GM19043 (cell line): ENCODE data around the gene KRT222.

Source experiments
- ATAC-seq: cut with Tn5 transposase; IDR thresholded peaks from one replicate; pipeline ENCODE4 v1.9.1; 2021; ENCODE audit warnings: low read depth; ENCODE audit not compliant: unreplicated experiment

Gene KRT222

DNA sequence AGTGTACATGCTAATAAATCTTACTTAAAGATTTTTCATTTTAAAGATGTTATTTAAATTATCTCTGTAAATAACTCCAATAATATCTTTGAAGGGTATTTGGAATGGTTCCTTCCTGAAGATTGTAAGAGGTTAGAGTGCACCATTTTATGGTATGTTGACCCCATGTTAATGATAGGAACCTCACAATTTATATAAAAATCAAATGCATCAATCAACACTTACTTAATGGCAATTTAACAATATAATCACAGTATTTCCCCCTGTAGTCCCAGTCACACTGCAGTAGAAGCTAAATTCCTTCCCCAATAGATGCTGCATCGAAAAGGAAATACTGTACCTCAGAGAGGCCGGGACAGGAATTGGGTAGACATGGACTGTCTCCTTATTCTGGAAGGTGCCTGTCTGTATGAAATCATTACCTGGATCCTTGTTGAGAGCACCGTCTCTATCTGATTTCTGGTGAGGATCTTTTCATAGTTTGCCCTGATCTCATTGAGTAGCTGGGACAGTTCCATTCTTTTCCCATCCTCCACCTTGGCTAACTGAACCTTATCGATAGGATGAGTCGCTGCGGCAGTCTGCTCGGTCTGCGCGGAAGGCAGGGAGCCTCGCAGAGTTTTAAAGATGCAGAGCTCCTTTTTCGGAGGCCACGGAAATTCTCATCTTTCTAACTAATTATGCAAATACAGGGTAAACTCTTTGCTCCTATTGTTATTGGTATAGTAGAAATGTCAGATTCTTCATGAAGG, at the start of gene KRT222:
Gene KRT222, minus strand, starts transcription at position 596 of the 752 bp plus-strand sequence. Its CDS starts 78 bp downstream, at position 518.
- no peak for ATAC-seq

DNA sequence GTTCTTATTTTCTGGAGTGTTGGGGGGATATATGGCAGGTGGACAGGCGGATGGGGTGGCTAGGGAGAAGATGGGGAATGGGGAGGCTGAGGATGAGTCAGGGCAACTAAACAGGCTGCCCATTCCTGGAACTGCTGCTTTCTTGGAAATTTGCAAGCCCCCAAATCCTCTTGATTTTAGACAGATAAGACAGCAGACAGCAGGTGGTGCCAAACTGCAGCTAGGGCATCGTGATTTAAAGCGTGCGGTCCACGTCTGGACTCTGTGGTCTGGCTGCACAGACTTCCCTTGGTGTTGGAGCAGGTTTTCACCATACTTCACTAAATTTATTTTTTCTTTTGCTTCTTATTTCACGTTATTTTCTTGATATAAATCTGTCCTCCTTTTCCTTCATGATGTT, 49.5 kb upstream of the KRT222 start:
- ATAC-seq, result no peak

DNA sequence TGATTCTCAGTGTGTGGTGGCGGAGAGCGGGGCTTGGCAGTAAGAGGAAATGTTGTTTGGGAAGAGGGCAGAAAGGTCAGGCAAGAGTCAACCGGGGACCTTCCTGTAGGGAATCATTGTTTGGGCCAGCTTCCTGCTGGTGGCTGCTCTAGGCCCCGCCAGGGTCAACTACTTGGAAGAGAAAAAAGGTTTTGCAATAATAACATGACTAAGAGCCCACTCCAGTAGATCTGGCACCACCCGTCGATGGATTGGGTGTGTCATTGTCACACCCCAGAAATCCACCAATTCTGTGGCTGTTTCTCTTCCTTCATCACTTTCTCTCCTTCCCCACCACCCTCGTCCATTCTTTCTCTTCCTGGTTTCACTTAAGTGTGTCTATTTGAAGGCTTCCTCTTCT, 42.8 kb upstream of the KRT222 start:
- no peak for ATAC-seq

DNA sequence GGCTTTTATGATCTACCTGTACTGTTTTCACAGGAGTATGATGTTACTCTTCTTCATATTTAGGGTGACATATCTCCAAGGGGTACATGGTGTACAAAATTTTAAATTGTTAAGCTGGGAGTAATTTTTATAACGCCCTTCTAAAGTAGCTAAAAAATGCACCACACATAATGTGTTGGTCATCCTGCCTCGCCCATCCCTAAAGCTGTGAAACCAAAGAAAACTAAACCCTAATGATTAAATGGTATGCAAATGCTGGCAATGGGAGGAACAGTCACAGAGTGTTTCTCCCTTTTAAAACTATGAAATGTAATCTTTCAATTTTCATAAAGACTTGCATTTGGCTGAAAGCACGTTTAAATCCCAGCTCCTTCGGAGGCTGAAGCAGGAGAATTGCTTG, 40.6 kb upstream of the KRT222 start:
- no peak for ATAC-seq

DNA sequence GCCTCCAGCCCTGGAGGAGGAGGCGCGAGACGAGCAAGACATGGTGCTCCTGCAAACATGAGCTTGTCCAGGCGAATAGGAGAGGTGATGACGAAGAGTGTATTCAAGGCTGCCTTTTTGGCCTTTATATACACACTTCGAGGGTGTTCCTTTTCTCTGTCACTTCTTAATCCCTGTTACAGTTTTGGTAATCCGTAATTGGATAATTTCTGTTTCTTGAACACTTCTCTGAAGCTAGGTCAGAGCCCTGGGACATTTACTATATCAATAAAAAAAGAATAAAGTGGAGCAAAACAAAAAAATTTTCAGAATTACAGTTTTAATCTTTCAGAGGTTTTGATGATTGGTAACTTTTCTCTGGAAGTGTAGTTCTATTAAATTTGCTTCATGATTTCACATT, 38.7 kb upstream of the KRT222 start, which contains the start of gene KRT24:
Gene KRT24, minus strand, starts transcription at position 101 of the 400 bp plus-strand sequence. Its CDS starts 59 bp downstream, at position 42.
- no peak for ATAC-seq

DNA sequence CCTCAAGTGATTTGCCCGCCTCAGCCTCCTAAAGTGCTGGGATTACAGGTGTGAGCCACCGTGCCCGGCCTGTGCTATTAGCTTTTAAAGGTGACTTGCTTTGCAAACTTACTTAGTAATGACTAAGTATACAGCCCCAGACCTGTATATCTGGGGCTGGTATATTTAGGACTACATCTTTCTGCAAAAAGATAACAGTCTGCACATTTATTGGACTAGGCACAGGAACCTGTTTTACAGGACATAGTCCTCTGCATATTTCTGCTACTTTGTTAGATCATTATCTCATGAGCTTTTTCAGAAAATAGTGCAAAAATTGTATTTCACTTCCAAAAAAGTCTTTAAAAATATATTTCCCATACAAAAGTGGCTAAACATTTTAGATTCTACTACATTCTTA, 37.3 kb upstream of the KRT222 start:
- no peak for ATAC-seq

DNA sequence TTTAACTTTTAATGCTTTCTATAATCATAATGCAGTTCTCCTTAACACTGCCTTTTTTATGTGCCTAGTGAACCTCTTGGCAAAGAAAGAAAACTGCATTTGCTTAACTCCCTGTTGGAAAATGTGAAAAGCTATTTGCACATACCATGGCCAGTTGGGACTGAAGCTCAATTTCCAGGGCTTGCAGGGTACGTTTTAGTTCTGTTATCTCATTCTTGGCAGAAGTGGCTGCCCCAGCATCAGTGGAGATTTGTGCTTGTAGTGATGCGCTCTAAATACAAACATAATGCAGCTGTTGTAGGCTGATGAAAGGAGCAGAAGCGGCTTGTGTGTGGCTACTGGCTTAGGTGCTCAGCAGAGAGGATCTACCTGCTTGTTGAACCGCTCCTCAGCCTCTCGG, 34.9 kb upstream of the KRT222 start:
- ATAC-seq, result no peak

DNA sequence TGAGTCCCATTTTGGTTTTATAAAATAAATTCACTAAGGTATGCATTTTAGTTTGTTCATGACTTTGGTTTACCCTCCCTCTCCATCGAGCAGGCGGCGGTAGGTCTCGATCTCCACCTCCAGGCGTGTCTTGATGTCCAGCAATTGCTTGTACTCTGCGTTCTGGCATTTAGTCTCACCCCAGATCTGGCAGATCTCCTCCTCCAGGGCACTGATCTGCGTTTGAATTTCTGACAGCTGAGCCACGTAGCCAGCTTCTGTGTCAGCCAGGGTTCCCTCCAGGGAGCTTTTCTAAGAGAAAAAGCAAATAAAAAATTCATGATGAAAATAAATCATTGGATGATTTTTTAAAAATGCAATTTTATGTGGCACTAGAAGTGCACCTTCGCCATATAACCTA, 34.4 kb upstream of the KRT222 start:
- no peak for ATAC-seq

DNA sequence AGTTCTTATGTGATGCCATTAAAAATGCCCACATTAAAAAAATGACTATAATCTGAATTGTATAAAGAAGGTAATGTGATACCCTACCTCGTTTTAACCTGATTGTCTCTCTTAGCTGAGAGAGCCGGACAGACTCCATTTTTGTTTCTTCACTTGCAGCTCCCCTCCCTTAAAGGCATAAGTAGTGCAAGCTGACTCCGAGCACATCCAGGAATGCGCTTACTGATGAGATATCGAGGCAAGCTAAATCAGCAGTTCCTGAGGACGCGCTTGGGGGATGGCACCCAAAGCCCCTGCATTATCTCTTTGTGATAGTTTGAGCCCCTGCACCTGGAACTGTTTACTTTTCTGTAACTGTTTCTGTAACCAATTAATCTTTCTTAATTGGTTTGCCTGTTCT, 32.3 kb upstream of the KRT222 start:
- ATAC-seq, result no peak

DNA sequence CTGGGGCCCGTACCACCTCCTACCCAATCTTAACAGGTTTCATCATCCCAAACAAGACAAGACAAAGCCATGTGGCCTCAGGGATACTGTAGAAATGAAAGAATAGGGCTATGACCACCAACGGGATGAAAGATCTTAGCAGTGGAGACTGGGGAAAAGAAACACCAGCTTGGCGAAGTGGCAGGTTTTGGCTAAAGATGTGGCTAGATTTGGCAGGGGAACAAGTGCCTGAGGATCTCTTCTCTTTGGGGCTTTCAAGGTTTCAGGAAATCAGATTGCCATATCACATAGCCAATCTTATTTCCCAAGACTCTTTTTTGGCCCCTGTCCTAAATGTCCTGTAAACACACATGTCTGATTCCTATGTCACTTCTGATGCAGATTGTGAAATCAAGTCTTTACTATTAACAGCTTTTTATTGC, 31.7 kb upstream of the KRT222 start:
- no peak for ATAC-seq

DNA sequence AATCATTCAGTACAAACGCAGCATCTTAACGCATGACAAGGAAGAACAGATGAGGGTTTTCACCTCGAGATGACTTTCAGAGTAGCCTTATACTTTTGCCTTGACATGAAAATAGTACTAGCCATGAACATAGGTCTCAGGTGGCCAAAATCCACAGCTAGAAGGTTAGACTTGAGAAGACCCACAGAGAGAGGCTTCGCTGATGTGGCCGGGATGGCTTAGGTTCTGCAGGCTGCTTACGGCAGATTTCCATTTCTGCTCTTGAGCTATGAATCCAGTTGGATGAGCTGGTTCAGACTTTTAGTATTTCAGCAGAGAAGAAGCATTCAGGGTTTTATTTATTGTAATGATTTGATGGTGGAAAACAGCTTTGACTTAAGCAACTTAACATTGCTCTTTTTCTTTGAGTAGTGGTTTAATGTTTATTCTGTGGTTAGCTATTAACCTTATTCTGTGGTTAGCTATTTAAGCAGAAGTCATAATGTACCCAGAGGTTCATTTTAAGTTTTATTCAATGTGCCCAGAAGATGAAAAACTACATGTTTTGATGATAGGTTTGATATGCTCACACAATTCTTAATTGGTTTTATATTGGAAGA, 31.0 kb upstream of the KRT222 start:
- no peak for ATAC-seq

DNA sequence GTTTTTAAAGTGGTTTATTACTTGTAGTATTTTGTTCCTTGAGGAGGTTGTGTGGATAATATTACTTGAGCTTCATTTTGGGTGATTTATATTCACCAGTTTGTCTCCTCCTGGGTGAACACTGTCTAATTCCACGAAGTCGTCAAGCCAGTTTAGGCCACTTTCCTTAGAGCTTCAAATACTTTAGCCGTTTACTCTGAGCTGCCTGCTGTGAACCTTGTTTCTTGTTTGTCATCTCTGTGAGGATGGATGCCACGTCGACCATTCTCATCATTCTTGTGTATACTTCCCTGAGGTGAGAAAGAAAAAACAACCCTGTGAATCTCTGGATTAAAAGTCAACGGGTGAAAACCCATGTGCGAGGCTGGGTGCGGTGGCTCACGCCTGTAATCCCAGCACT, 29.6 kb upstream of the KRT222 start:
- ATAC-seq, result no peak

DNA sequence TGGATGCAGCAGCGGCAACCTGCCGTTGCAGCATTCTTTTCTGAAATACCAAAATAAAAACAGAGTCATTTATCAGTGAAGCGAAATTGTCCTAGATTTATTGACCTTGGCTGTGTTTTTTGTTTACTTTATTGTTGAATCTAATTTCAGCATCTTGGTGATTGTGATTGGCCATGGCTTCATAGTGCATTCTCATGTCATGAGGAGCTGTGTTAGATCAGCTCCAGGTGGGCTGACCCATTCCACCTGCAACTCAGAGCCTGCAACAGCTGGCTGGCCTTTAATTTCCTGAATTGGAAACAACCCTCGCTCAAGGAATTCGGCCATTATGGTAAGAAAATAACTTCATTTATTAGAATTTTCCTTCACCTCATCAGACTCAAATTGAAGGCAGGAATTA, 22.1 kb upstream of the KRT222 start:
- ATAC-seq, result no peak

DNA sequence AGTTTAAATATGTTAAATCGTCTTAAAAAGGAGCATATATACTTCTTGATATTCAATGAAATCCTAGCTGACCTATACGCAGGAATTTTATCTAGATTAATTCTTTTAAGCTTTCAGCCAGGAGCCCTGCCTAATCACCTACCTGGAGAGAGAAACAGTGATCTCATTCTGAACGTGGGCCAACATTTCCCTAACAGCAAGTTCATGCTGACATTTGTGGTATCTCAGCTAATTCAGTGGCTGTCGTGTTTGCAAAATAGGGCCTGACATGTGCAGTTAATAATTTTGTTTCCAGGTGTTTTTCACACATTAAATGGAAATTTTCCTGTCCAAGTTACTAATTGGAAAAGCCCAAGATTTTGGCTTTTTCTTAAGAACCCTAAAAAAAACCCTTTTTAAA, 21.2 kb upstream of the KRT222 start:
- ATAC-seq, result no peak

DNA sequence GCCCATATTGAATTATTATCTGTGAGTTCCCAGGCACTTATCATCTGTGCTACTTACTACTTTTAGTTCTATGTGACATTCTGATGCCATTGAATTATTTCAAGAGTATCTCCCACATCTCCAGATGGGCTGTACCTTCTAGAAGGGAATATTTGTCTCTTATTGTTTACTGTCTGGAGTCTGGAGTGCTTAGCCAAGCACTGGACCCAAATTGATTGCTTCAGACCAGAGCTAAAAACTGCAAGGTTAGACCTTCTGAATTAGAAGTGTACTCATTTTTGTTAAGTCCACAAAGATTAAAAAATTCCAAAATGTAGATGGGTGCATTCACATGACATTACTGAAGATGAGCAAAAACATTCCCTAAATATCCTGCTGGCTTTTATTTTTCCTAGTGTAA, 16.0 kb upstream of the KRT222 start:
- no peak for ATAC-seq

DNA sequence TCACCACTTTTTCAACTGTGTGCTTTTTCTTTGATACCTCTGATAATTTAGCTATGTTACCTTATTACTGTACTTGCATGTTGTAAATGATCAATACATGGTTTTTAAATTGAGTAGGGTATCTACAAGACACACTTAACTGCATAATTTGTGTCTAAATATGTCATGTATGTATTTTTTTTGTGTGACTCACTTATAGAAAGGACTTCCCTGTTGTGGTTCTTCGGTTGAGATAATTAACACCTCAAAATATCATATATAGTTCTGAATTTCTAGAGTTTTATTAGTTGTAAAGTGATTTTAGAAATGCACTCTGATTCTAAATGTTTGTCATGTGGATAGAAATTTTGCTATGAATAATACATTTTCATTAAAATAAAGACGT, 14.5 kb upstream of the KRT222 start:
- no peak for ATAC-seq

DNA sequence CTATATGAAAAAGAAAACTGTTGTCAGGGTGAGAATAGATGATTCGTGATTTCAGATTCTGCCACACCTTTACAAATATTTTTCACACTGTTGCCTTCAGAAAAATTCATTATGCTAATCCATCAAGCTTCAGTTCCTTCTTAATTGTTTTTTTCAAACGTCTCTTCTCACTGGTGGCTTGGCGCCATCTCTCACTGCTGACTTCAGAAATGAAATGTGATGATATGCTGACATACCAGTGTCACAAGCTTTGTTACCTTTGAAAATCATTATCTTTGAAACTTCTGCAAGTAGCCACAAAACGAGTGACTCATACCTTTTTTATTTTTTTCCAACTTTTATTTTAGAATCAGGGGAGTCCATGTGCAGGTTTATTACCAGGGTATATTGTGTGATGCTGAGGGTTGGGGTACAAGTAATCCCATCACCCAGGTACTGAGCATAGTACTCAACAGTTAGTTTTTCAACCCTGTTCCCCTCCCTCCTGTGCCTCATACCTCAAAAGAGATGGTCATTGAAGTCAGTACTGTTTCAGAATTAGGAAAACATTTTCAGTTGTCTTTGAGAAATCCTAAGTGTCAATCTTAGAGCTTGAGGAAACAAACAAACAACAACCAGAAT, 14.0 kb upstream of the KRT222 start:
- no peak for ATAC-seq

DNA sequence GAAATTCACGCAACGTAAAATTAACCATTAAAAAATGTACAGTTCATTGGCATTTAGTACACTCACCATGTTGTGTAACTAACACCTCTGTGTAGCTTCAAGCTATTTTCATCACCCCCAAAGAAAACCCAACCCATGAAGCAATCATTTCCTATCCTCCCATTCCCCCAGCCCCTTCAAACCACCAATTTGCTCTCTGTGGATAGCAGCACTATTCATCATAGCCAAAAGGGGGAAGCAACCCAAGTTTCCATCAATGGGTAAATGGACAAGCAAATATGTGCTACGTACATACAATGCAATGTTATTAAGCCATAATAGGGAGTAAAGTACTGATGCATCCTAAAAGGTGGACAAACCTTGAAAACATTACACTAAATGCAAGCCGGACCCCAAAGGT, 10.9 kb upstream of the KRT222 start:
- ATAC-seq, result no peak

DNA sequence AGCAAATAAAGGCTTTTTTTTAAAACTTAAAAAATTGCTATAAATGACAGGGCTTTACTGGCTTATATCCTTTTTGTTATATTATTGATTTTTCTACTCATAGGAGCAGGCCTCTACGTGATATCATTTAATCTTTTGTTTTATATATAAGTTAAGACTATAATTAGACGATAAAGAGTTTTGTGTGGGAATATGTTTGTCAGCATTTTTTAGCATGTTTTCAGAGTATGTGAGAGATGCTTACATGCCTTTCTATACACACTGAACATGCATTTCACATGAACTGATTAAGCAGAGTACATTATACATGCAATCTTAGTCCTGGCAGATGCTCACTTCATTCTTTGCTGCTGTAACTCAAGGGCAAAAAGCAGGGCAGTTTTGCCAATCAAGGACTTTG, 7.7 kb upstream of the KRT222 start:
- ATAC-seq, result no peak

DNA sequence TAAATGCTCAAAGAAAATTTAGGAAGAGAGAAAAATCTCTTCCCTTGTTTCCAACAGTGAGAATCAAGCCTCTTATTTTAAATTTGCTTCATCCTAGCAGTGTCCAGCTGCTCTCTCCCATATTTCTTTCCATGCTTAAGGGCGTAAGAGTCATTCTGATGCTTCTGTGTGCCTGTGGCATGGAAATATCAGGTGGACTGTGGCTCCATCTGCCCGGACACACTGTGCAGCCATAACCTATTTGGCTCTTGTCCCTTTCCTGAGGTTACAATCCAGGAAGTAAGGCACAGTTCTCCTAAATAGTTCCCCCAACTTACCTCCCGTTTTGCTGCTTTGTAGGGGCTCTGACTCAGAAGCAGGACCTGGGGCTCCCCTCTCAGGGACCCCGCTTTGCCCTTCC, 6.3 kb upstream of the KRT222 start:
- ATAC-seq, result no peak

DNA sequence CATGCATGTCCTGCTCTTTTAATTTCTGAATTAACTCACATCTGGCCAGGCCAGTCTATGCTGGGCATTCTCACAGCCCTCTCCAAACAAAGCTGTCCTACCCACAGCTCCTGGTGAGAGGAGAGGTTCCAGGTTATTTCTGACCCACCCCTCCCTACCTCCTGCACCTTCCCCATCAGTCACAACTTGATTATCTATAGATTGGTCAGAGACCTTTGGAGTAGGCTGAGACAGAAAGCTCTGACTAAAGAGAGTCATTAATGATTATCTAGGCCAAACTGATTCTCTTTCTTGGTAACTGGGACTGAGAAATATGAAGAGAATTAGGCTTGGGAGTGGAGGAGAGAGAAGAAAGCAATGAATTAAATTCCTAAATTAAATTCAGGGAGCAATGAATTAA, 1.4 kb upstream of the KRT222 start:
- ATAC-seq, result no peak

DNA sequence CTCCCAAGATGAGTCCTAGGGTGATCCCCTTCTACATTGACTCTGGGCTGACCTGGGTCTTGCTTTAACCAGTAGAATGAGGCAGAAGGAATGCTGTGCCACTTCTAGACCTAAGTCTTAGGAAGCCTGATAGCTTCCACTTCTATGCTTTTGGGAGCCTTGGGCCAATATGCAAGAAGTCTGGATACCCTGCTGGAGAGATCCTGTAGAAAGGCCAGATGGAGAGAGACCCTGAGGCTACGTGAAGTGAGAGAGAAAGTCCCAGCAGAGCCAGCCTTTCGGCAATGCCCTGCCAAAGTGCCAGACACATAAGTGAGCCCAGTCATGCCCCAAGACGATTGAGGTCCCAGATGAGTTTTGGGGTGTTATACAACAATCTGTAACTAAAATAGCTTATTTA, 1.7 kb downstream of the KRT222 start:
- ATAC-seq, result no peak
